Peyer's patch (tissue), 4 donors: ENCODE data around the gene COIL.

ENCODE experiments used
- CTCF ChIP-seq, 6 experiments: fragments of 450-650 bp in 4 of 6; fragments of 200-600 bp in 2 of 6; sonication (generic) in 1 of 6; IDR thresholded peaks; one replicate each; pipeline ENCODE4 v1.5.1; 2017 to 2019; ENCODE audit warnings: antibody characterized with exemption in 6 of 6, mild to moderate bottlenecking in 3 of 6, moderate library complexity in 1 of 6
- POLR2A ChIP-seq, 2 donors: fragments of 450-650 bp; IDR thresholded peaks; one replicate each; pipeline ENCODE4 v1.5.1; 2017; ENCODE audit warnings: antibody characterized with exemption in 2 of 2, mild to moderate bottlenecking in 2 of 2, moderate library complexity in 2 of 2

DNA sequence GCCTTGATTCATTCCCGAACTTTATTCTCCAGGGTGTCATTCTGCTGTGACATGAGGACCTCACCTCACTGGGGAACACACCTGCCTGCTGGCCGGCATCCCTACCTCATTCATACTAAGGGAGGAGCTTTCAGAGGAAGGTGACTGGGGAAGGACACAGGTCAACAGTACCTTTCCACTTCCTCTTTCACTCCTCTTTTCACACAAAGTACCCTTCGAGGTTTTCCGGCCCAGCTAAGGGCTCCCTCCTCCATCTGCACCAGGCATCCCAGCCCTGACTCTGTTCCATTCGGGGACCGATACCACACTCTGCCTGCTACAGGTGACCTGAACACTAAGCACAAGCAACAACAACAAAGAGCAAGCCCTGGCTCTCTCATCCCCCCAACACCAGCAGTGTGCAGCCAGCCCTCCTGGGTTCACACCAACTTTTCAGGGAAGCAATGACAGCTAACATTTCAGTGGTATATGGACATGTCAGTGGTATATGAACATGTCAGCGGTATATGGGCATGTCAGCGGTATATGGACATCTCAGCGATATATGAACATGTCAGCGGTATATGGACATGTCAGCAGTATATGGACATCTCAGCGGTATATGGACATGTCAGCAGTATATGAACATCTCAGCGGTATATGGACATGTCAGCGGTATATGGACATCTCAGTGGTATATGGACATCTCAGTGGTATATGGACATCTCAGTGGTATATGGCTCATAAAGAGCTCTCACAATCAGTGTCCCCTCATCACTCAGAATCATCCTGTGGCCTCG is 63.0 kb downstream of the COIL start:
- no peak for TF ChIP-seq CTCF (IDR thresholded peaks at IDR 0.05)
- no peak for TF ChIP-seq POLR2A (IDR thresholded peaks at IDR 0.05)
